ENCODE measurements around the gene CAB39. TPM values are rescaled to one million over a fixed set of nuclear protein-coding genes. Genes with fewer than 3 reads are reported as not detected.
A peak's percentile ranks its signal among the peaks of the same experiment; 100 is the strongest.
"Not testable (repeated sequence)": the region's sequence is repeated elsewhere in the genome, so short reads cannot be mapped to it uniquely, and the experiment has no call there.

The CAB39 gene
- polyA plus RNA-seq, 3 donors = 74.5 to 85.7 (median 78.1) TPM

DNA sequence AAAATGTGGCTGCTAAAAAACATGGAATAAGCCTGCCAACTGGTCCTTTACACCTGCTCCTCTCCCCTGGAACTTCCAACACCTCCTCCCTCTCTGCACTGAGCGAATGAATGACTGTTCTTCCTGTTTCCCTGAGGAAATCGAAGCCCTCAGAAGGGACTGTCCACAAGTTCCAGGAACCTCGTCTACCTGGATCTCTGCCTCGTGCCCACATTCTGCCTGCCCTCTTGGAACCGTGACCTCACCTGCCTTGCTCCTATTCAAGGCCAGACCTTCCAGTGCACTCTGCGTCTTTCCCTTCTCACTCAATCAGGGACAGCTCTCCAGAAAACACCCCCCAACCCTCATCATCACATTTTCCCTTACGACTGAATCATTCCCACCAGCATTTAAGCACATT is 4.4 kb upstream of the CAB39 start:
- DNase-seq = no peak

DNA sequence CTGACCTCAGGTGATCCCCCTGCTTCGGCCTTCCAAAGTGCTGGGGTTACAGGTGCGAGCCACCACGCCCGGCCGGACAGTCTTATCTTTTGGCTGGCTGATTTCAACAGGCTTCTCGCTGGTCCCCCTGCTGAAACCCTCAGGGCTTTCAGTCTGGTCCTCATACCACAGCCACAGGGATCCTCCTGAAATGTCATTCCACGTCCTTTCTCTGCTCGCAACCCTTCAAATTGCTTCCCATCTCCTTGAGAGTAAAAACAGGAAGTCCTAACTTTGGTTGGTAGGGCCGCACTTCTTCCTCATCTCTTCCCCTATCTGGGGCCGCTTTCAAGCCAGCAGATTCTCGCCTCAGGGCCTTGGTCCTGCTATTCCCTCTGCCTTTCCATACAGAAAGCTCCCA is 1.4 kb upstream of the CAB39 start:
- no peak for DNase-seq

DNA sequence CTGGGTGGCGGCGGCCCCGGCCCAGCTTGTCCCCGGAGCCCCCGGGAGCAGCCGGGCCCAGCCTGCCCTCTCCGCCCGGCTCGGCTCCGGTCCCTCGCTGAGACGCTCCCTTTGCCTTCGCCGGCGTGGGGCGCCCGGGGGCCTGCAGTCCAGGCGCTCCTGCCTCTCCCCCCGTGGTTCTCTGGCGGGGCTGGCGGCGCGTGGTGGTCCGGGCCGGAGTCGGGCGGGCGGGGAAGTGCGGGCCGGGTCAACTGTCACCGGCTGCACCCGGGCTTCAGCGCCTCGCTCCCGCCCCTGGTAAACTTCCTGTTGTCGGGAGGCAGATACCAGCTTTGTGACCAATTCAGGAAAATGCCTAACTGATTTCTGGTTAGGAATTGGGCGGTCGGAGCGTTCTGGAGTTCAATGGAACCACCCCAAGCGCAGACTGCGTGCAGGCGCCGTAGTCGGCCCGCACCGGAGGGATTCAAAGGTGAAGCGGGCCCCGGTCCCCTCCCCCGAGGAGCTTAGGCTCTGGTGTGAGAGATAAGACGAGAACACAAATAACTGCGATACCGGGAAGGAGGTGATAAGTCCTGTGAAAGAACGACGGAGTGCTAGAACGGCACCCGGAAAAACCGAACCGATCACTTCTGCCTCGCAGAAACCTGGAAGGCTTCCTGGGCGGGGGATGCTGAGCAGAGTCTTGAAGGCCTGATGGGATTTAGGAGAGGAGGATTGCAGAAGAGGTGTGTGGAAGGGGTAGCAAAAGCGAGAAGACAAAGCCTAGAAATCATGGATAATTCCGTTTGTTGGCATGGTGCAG is 891 bp downstream of the CAB39 start:
- no peak for DNase-seq

DNA sequence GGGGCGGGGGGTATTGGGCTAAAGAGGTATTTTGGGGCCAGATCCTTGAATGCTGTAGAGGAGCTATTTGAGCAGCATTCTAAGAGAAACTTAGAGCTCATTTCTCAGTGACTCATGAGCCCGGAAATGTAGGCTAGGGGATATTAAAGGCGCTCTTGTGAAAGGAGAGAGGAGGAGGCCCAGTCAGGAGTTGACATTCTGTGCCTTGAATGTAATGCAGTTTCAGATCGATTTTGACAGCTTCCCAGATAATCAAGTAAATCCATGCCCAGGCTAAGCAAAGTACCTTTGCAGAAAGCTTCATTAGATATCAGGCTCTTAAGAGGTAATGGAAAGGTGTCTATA is 1.5 kb downstream of the CAB39 start:
- no peak for DNase-seq

DNA sequence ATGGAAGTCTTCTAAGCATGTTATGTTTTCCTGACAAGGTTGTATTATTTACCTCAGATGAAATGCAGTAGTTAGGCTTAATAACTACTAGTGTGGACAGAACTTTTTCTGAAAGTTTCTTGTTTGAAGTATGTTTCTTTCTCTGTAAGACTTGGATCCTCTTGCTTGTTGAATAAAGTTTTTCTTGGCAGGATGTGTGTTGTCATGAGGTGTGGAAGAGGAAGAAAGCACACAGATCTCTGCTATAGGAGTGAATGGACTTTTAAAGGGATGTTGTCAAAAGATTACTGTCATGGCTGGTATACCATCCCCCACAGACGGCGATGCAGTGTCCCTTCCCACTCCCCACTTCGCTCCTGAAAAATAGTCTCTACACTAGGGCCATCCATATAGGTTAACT is 2.6 kb downstream of the CAB39 start:
- DNase-seq = no peak

DNA sequence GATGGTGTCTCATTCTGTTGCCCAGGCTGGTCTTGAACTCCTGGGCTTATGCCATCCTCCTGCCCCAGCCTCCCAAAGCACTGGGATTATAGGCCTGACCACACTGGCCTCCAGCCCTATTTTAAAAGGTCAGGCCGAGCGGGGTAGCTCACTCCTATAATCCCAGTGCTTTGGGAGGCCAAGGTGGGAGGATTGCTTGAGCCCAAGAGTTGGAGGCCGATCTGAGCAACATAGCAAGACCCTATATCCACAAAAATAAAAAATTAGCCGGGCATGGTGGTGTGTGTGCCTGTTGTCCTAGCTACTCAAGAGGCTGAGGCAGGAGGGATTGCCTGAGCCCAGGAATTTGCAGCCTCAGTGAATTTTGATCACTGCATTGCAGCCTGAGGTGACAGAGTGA is 3.9 kb downstream of the CAB39 start:
- DNase-seq = no peak

DNA sequence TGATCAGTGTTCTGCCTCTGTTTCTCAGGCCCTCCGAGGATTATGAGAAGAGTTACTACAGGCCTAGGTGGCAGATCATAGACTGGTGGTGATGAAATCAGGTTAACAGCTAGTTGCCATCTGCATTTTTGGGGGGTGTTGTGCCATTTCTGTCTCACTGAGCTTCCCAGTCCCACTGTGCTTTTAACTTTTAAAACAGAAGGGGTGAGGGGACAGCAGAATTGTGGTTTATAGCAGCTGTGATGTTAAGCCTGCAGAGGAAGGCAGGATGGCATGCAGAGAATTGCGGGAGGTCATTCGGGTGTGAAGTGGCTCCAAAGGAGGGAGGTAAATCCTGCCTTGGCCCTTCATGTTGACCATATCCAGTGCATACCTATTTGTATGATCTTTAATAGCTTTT is 5.0 kb downstream of the CAB39 start:
- DNase-seq = peak; percentile 54

DNA sequence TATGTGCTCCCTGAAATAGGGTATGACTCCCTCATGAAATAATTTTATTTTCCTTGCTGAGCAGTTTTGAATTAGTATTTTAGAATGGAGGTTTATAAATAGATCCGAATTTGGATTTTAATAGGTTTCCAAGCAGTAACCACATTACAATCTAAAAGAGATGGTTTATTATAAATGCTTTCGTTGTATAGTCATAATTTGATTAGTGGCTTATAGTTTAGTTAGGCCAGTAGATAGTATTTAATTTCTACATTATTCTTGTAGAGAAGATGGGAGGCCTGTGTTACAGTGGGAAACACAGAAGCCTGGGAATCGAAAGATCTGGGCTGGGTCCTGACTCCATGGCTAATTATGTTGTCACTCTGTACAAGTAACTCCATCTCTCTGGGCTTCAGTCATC is 6.7 kb downstream of the CAB39 start:
- DNase-seq = no peak

DNA sequence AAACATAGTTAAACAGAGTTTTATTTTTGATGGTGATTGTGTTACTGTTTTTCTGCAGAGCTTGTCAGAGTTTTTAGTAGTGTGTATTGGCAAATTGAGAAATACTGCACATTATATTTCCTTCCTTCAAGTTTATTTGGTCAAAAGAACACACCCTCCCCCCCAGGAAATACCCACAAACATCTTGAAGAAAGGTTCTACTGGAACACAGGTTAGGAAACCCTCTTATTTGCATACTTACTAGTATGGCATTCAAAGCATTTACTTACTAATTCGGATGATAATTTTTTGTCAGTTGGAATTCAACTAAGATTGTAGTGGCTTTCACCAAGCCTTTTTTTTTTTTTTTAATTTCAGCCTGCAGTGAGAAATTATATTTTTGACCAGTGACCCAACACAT is 9.1 kb downstream of the CAB39 start:
- DNase-seq = no peak

DNA sequence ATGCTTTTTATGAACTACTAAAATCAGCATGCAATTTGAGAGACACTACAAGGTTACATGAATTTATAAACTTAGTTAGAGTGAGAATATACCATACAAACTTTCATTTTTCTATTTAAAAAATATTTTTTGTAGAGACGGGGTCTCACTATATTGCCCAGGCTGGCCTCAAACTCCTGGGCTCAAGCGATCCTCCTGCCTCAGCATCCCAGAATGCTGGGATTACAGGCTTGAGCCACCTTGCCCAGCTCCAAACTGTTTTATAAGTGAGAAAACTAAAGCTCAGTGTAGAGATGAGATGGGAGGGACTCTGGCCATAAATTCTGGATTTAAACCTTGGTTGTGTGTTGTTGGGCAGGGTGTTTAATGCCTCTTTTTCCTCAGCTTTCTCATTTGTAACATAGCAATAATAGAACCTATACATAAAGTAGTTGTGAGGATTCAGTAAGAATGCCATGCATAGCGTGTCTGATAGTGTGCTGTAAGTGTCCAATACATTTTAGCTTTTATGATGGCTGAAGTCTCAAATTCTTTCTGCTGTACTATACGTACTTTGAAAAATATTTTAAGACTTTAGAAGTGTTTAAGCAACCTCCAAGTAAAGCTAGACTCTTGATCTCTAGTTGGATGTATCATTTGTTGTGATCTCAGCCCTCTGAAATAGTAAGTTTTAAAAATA is 9.7 kb downstream of the CAB39 start:
- DNase-seq = no peak

DNA sequence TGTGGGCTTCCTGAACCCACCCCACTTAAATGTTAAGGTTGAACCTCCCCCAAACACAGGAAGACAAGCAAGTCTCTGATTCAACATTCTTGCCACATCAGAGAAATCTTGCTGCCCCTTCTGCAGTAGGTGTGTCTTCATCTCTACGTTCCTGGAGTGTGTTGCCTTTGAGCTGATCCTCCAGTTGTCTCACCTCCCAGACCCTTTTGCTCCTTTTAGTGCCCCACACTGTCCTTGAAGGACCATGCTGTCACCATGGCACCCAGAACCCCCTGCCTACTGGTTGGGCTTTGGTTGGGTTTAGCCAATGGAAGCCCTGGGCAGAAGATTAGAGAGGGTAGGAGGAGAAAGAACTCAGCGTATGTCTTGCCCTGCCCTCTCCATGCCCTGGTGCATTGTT is 10.7 kb downstream of the CAB39 start:
- no peak for DNase-seq

DNA sequence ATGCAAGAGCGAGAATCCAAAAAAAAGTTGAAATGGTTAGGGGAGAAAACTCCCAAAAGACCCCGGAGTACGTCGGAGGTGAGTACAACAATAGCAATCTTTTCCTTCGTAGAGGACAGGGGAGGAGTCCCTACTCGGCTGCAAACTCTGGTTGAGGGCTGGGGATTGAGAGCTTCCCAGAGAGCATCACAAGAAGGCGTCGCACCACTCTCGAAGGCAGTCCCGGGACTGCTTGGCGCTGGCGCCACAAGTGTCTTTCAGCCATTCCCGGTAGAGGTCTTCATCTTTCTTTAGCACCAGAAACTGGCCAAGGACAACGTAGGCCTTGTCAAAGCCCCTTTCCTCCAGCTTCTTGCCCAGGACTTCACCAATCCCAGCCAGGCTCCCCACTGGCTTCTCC is 12.3 kb downstream of the CAB39 start:
- not testable (repeated sequence) for DNase-seq

DNA sequence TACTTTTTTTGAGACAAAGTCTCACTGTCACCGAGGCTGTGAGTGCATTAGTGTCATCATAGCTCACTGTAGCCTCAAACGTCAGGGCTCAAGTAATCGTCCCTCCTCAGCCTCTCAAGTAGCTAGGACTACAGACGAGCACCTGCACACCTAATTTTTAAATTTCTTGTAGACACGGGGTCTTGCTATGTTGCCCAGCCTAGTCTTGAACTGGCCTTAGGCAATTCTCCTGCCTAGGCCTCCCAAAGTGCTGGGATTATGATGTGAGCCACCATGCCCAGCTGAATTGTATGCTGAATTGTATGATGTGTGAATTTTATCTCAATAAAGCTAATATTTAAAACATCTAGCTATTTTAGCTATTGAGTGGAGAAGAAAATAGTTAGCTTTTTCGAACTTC is 18.9 kb downstream of the CAB39 start:
- DNase-seq = no peak

DNA sequence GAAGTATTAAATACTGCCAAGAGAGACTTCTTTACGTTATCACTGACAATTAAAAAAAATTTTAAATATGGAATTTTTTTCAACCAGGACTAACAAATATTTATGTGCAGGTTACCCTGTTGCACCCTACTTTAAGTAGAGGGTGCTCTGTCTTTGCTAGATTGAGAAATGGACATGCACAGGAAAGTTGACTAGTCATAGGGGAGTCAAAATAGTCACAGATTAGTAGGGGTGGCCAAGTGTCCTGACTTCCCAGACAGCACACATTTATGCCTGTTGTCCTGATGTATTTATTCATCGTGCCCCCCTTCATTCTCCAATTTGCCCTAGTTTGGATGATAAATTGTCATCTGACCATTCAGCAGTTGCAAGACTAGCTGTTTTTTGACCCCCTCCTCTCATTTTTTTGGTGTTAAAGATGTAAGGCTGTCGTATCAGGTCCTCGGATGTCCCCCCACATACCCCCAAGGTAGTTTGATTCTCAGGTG is 20.3 kb downstream of the CAB39 start:
- DNase-seq = no peak

DNA sequence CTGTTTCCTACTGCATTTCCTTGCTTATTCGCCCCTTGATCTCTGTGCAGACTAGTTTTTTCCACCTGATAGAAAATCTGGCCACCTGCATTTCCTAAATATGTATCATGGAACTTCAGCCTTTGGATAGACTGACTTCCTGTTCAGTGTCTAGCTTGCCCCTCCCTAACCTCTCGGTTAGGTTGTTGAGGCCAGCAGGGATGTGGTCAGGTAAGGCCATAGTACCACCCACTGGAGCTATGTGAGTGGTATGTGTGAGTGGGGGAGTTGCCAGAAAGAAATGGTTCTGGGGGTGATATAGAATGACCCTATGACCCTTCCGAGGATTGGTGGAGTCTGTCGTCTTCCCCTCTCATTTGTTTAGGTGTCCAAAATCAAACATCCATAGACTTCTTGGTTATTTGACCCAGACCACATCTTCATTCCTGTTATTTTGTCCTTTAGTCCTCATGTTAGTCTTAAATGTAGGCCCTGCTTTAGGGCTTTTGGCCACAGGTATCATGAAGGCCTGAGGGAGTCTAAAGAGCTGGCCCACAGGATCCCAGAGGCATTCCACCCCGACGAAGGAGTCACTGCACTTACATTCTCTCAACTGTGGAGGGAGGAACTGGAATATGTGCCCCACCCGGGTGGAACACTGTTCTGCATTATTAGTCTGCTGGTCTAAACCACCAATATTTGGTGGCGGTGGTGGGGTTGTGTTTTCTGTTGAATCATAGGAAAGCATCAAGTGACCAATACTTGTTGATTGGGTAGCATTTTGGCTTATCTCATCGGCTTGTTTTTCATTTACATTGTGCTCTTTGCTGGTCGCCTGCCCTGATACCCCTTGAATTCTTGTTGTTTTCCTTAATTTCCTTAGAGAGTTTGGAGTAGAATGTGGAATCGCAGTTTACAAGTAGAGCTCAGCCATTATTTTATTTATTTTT is 21.9 kb downstream of the CAB39 start:
- no peak for DNase-seq

DNA sequence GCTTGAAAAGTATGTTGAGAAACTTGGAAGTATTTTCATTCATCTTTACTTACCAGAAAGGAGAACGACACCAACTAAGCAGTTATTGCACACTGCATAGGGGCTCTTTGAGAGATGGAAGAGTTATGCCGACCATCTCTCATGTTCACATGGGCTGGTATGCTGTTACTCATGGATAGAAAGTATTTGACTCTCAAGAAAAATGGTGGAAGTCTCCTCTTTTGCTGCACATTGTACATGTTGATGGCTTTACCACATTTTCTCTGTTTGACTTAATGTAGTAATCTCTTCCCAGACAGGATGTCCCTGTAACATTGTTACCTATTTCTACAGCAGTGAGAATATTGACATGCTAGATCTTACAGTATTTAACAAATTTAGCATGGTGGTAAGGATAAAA is 23.2 kb downstream of the CAB39 start:
- DNase-seq = no peak

DNA sequence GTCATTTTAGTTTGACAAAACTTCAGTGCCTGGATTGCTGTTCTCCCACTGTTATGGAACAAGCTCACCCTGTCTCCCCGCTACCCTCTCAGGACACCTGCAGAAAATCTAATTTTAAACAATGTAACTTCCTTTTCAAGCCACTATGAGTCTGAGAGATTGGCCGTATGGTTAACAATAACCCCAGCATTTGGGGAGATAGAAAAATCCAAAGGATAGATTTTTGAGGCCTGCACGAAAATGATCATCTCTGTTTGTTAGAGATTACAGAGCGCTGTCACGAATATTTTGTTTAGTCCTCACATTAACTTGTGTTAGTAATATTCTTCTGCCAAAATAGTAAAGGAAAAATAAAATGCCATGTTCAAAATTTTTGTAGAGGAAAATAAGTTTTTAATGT is 24.7 kb downstream of the CAB39 start:
- DNase-seq = no peak

DNA sequence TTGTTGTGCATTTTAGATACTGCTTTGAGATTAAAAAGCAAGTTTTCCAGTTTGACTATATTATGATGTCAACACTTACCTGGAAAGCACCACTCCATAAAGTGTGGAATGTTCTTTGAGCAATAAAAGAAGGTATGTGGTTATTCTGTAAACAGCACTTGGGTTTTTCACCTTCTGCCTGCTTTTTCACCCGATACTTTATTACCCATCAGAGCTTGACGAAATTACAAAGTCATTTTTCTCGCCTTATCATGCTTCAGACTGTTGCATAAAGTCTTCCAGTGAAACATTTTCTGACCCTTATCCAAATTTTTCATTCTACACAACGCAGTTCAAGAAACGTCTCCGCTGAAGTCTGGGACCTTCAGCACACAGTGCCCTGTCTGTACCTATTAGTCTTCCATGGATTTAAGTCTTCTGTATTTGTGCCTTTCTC is 25.2 kb downstream of the CAB39 start:
- DNase-seq = peak; percentile 62

DNA sequence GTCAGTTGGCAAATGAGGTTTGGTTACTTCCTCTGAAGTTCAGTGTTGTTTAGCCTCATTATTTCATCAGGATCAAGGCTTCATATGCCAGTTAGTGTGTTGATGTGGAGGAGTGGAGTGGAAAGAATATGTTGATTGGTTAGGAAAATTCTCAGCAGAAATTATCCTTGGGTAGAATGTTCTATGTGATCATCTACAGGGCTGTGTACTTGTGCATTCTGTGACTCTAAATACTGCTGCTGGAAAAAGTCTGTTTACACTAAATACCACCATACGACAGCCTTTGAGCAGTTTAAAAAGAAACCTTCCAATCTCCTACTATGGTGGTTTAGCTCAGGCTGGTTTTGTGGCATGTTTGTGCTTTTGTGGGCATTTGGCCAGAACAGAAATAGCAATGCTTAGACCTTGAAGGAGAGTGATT is 25.8 kb downstream of the CAB39 start:
- no peak for DNase-seq

DNA sequence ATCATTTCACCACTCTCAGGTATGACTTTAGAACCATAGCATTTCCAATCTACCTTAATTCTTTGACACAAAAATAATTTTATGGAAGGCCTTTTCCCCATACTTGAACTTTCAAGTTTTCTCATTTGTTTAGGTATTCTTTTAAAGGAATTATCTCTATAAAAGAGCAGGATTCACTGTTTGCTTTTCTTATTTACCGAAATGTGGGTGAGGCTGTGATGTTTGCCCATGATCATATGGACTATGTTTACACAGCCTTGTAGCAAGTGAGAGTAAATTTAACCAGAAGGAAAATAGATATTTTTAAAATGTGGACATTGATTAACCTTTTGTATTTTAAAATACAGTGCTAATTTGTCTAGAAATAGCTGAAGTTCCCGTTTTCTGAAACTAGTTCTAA is 26.3 kb downstream of the CAB39 start:
- DNase-seq = no peak

DNA sequence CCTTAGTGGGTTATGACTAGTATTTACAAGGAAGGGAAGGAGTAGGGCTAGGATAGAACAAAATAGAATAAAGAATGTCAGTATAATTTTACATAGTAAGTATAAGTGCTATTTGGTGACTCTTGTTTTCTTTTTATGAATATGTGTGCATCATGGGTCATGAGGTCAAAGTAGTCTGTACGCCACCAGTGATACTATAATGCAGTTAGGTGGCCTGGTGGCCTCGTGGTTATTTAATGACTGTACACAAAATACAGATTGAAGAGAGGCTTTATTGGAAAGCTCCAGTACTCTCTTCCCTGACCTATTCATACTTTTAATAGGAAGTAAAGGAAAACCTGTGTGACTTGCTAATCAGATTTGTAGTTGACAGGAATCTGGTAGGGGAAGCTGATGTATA is 27.3 kb downstream of the CAB39 start:
- DNase-seq = no peak

DNA sequence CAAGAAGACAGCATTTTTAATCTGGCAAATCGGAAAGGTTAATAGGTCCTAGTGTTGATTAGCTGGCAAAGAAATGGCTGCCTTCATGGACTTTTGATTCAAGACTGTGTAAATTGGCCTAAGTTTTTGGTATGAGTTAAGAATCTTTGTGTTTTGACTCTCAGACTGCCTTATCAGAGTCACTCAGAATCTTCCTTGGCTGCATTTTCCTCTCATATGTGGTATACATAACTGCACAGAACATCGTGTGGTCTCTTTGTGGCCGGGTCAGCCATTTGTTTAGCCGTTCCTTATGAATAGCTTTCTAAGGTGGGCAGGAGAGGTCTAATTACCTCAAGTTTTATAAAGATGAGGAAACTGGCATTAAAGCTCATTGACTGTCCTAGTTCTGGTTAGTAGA is 30.1 kb downstream of the CAB39 start:
- no peak for DNase-seq

DNA sequence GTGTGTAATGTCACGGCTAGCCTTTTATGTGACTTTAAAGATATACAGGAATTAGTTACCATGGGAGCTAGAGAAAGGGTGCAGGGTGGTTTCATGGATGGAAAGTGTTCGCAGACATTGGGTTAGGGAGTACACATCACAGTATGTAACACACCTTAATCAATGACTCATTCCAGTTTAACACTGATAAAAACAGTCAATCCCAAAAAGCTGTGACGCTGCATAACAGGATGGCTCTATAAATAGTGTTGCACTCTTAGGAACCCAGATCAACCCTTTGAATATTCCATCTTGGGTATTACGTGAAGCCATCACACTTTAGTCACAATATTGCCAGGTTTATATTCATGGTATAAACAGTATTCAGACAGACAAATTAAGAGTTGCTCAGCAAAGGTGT is 33.6 kb downstream of the CAB39 start:
- DNase-seq = no peak

Measured in renal pelvis (tissue), 4 donors.